ENCODE measurements around the gene VPS26B.
"Not testable (repeated sequence)": the region's sequence is repeated elsewhere in the genome, so short reads cannot be mapped to it uniquely, and the experiment has no call there.

VPS26B gene

DNA sequence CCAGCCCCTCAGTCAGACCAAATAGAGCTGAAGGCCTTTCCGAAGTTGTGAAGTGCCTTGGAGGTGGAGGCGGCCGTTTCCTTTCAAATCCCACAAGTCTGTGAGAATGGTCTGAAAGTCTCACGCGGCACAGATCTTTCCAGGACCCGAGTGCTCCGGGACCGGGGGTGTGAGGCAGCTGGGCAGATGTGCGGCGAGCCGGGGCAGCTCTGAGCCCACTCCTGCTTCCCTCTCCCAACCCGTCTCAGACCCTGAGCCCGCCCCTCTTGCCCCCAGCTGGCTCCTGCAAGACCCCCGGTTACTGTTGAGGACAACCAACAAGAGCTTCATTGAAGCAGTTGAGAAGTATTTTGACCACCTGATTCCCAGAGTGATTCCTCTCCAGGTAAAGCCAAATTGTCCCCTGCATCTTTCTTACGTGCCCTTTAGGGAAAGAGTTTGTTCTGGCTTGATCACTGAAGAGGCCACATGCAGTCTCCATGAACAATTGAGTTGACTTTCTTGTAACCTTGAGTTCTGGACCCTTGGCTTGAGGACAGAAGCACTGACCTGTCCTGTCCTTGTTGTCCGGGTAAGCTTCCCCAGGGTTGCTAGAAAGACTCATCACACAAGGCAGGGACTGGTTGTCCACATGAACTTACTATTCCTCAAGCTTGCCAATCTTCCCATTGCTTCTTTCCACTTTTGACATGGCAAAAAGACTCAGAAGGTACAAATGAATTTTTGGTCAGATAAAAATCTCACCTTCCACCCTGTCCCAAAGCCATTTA, 59.2 kb downstream of the VPS26B start:
- DNase-seq = no peak

DNA sequence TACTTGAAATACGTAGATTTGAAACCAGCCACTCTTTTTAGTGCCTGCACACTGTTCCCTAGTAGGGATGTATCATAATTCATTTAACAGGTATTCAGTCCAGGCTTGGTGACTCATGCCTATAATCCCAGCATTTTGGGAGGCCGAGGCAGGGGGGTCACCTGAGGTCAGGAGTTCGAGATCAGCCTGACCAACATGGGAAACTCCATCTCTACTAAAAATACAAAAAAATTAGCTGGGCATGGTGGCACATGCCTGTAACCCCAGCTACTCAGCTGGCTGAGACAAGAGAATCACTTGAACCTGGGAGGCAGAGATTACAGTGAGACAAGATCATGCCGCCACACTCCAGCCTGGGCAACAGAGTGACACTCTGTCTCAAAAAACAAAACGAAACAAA, 59.9 kb downstream of the VPS26B start:
- DNase-seq = not testable (repeated sequence)

DNA sequence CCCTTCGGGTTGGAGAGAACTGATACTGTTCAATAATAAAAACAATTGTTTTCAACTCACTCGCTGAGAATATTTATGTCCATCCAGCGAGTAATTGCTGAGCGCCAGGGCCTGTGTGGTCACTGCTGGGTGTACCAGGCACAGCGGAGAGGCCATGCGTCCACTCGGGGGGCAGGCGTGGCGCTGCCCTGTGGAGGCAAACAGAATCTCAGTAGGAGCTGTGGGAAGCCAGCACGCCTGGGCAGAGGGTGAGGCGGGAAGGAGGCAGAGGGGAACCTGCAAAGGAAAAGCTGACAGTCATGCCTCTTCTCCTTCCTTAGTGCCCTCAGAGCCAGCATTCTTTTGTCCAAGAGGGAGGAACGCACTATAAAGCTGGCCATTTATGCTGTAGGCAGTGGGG, 63.1 kb downstream of the VPS26B start:
- DNase-seq = no peak

DNA sequence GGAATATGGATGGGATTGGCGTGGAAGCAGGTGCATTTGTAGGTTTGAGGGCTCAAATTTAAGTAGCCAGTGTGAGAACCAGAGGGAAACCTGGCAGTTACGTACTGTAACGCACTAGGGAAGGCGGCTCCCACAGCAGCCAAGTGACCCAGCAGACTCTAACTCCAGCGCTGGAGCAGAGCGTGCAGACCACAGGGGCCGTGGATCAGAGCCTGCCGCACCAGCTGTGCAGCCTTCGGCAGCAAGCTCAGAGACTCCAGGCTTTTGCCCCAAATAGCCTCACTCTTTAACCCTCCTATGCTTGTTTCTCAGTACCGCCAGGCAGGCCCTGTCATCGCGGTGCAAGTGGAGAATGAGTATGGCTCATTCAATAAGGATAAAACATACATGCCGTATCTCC, 64.0 kb downstream of the VPS26B start:
- no peak for DNase-seq

DNA sequence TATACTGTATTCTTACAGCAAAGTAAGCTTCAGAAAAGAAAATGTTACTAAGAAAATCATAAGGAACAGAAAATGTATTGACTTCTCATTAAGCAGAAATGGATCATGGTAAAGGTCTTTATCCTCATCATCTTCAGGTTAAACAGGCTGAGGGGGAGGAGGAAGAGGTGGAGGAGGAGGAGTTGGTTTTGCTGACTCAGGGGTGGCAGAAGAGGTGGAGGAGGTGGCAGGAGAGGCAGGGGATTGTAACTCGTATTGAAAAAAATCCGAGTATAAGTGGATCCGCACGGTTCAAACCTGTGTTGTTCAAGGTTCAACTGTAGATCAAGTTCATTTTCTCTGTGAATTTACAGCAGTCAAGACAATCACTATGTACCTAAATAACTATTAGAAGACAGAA, 64.7 kb downstream of the VPS26B start:
- DNase-seq = no peak

DNA sequence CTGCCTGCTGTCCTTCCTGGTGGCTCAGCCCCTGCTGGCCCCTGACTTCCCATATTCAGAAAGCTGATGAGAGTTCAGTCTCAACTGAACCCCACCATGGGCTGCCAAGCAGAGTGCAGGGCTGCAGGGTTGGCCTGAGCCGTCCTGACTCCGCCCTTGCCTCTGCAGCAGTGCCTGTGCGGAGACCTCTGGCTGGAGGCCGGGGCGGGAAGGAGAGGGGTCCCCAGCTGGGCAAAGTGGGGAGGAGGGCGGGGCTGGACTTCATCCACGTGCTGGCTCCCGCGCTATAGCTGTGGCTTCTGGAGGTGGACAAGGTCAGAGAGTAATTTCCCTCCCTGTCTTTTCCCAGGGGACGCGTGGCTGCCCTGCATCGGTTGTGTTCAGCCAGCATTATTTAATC, 65.3 kb downstream of the VPS26B start:
- DNase-seq = no peak

DNA sequence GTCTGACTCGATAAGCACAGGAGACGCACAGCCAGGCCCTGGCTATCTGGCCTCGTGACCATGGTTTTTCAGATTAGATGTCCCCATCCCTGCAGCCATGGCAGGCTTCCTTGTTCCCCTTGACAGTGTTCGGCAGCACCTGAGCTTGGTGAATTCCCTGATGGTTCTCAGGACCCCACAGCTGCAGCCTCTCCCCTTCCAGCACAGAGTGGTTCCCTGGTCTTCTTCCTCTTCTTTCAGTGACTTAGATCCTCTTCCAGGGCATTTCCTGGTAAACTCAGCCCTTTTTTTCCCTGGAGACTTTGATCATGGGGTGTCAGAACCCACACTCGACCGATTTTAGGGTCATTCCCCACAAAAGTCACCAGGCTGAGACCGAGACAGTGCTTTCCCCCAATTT, 66.2 kb downstream of the VPS26B start:
- DNase-seq = no peak

DNA sequence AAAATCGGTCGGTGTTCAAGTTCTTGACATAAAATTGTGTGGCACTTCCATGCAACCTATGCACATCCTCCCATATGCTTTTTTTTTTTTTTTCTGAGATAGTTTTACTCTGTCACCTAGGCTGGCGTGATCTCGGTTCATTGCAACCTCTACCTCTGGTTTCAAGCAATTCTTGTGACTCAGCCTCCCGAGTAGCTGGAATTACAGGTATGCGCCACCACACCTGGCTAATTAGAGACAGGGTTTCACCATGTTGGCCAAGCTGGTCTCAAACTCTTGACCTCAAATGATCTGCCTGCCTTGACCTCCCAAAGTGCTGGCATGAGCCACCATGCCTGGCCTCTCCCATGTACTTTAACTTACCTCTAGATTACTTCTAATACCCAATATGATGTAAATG, 66.7 kb downstream of the VPS26B start:
- DNase-seq = no peak

DNA sequence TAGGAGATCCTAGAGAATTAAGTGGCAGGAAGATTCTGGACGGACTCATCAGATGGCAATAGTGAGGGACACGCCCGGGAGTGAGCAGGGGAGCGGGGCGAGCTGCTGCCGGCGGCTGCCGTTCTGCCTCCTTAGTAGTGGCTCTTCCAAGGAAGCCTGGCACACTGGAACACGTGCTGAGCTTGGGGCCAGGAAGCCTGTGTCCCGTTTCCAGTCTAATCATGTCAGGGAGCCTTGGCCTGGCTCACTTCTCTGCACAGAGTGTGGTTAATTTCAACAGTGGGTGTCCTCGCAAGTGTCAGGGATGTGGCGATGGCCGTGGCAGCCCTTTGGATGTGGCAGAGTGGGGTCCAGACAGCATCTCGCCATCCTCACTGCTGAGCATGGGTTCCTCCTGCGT, 68.2 kb downstream of the VPS26B start:
- DNase-seq = no peak

DNA sequence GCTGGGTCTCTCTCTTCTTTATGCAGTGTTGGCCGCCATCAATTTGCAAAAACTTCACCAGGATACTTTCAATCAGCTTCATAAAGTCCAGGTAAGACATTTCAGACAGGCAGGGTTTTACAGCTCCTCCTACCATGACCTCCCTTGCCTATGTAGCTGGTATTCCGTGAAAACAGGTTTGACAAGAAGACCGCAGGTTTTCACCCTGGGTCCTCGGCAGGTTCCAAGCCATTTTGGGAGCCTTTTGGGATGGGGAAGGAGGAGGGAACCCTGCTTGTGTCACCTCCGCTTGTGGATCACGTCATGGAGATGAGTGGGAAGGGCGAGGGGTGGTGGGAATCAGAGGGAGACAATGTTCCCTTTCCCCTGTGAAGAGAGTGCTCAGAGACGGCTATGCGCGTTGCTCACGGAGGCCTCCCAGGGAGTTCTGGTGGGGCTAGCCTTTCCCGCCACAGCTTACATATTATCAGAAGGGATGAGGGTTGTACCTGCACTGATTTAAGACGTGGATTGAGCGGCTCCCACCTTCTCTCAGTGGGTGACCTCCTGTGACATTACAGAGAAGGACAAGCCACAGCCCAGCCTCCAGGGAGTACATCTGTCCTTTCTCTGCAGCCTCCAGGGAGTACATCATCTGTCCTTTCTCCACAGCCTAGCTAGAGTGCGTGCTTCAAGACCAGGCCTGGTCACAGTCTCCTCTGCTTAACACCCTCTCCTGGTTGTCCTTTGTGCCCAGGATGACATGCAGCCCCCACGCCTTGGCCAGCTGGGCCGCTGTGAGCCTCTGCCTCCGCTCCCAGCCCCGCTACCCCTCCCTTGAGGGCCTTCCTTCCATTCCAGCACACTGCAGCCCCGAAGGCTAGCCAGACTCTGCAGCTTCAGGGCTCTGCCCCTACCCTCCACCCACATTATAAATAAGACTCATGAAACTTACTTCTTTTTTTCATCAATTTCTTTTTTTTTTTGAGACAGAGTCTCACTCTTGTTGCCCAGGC, 68.9 kb downstream of the VPS26B start:
- no peak for DNase-seq

DNA sequence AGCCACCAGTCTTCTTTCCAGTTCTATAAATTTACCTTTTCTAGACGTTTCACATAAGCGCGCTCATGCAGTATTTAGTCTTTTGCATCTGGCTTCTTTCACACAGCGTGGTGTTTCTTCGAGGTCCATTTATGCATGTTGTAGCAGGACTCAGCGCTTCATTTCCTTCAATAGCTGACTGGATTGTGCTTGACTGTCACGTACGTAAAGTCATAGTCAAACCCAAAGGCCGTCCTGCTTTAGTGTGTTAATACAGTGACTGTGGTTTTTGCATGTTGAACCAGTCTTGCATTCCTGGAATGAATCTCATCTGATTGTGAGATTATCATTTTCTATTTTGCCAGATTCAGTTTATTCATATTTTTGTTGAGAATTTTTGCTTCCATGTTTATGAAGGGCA, 70.2 kb downstream of the VPS26B start:
- peak; percentile 51 for DNase-seq
